ENCODE results near the gene PSMD6.

GRCh38 chr3:63976872-63977200 lies 46.5 kb downstream of the PSMD6 start:
- TF ChIP-seq CTCF (IDR thresholded peaks at IDR 0.05 in 4 of 5, conservative IDR thresholded peaks at IDR 0.05 in 1 of 5) (no peak), POLR2A (IDR thresholded peaks at IDR 0.05) (no peak)

Data from gastrocnemius medialis (tissue), 4 donors.